SK-N-SH treated with all-trans-retinoic acid at 6 μM for 48 hours (cell line): ENCODE data around the gene SRSF6.

Source experiments
- ATAC-seq: fragments of 200-7000 bp; cut with Tn5 transposase; 3 replicates; pipeline ENCODE4 v1.9.1; 2020; ENCODE audit warnings: mild to moderate bottlenecking, moderate library complexity
- BACH2 ChIP-seq: fragments of 250-450 bp; sonication (Bioruptor Pico); IDR thresholded peaks from 2 replicates; pipeline ENCODE4 v1.9.0; 2021; ENCODE audit warnings: mild to moderate bottlenecking, borderline replicate concordance
- CSDC2 ChIP-seq: fragments of 250-450 bp; sonication (Bioruptor Pico); IDR thresholded peaks from 2 replicates; pipeline ENCODE4 v1.5.0; 2020; ENCODE audit warnings: mild to moderate bottlenecking, moderate library complexity
- ESRRG ChIP-seq: fragments of 250-450 bp; sonication (Bioruptor Pico); IDR thresholded peaks from 2 replicates; pipeline ENCODE4 v1.6.1; 2021; ENCODE audit warnings: mild to moderate bottlenecking
- GLIS3 ChIP-seq: fragments of 250-450 bp; sonication (Bioruptor Pico); IDR thresholded peaks from 2 replicates; pipeline ENCODE4 v1.5.0; 2020; ENCODE audit warnings: mild to moderate bottlenecking, moderate library complexity
- ISL1 ChIP-seq: fragments of 250-450 bp; sonication (Bioruptor Pico); IDR thresholded peaks from 2 replicates; pipeline ENCODE4 v2.1.2; 2022; ENCODE audit warnings: mild to moderate bottlenecking, moderate library complexity
- OSR1 ChIP-seq: fragments of 250-450 bp; sonication (Bioruptor Pico); IDR thresholded peaks from 2 replicates; pipeline ENCODE4 v1.8.0; 2022; ENCODE audit warnings: moderate library complexity, mild to moderate bottlenecking, inconsistent platforms
- PPARA ChIP-seq: fragments of 250-450 bp; sonication (Bioruptor Pico); IDR thresholded peaks from 2 replicates; pipeline ENCODE4 v1.5.0; 2020; ENCODE audit warnings: mild to moderate bottlenecking, borderline replicate concordance
- RARB ChIP-seq: fragments of 250-450 bp; sonication (Bioruptor Pico); IDR thresholded peaks from 2 replicates; pipeline ENCODE4 v1.8.0; 2021; ENCODE audit warnings: mild to moderate bottlenecking, moderate library complexity
- SNAI2 ChIP-seq: fragments of 250-450 bp; sonication (Bioruptor Pico); IDR thresholded peaks from 2 replicates; pipeline ENCODE4 v1.5.0; 2020; ENCODE audit warnings: mild to moderate bottlenecking, moderate library complexity
- TCF4 ChIP-seq: fragments of 250-450 bp; sonication (Bioruptor Pico); IDR thresholded peaks from 2 replicates; pipeline ENCODE4 v1.8.0; 2021; ENCODE audit warnings: mild to moderate bottlenecking, moderate library complexity, borderline replicate concordance
- TOX ChIP-seq: fragments of 250-450 bp; sonication (Bioruptor Pico); IDR thresholded peaks from 2 replicates; pipeline ENCODE4 v1.8.0; 2021; ENCODE audit warnings: mild to moderate bottlenecking, moderate library complexity, borderline replicate concordance
- ZC3H10 ChIP-seq: fragments of 250-450 bp; sonication (Bioruptor Pico); IDR thresholded peaks from 2 replicates; pipeline ENCODE4 v1.5.1; 2021; ENCODE audit warnings: mild to moderate bottlenecking, moderate library complexity
- ZFP30 ChIP-seq: fragments of 450-650 bp; formaldehyde crosslinking; IDR thresholded peaks from 2 replicates; pipeline ENCODE4 v1.5.0; 2022; ENCODE audit warnings: mild to moderate bottlenecking, moderate library complexity
- ZNF565 ChIP-seq: fragments of 450-650 bp; formaldehyde crosslinking; conservative IDR thresholded peaks from 2 replicates; pipeline ENCODE4 v1.5.0; 2020; ENCODE audit warnings: low read depth, mild to moderate bottlenecking, moderate library complexity
- ZNF70 ChIP-seq: fragments of 450-650 bp; formaldehyde crosslinking; IDR thresholded peaks from 2 replicates; pipeline ENCODE4 v1.5.0; 2020; ENCODE audit warnings: mild to moderate bottlenecking, moderate library complexity
- ZNF8 ChIP-seq: fragments of 450-650 bp; formaldehyde crosslinking; IDR thresholded peaks from 2 replicates; pipeline ENCODE4 v1.5.0; 2020; ENCODE audit warnings: mild to moderate bottlenecking, moderate library complexity
- TF ChIP-seq, protein P1 (sequence below): fragments of 250-450 bp; sonication (Bioruptor Pico); IDR thresholded peaks from 2 replicates; pipeline ENCODE4 v1.5.1; 2020; ENCODE audit warnings: low read depth, mild to moderate bottlenecking, moderate library complexity
- TF ChIP-seq, protein P2 (sequence below): fragments of 250-450 bp; sonication (Bioruptor Pico); IDR thresholded peaks from 2 replicates; pipeline ENCODE4 v1.8.0; 2021; ENCODE audit warnings: low read depth, mild to moderate bottlenecking, moderate library complexity, borderline replicate concordance
- TF ChIP-seq, protein P3 (sequence below): fragments of 250-450 bp; sonication (Bioruptor Pico); IDR thresholded peaks from 2 replicates; pipeline ENCODE4 v1.5.1; 2021; ENCODE audit warnings: mild to moderate bottlenecking, moderate library complexity
- TF ChIP-seq, protein P4 (sequence below): fragments of 250-450 bp; sonication (Bioruptor Pico); IDR thresholded peaks from 2 replicates; pipeline ENCODE4 v1.5.0; 2020; ENCODE audit warnings: mild to moderate bottlenecking, moderate library complexity
- TF ChIP-seq, protein P5 (sequence below): fragments of 250-450 bp; sonication (Bioruptor Pico); IDR thresholded peaks from 2 replicates; pipeline ENCODE4 v1.8.0; 2020; ENCODE audit warnings: mild to moderate bottlenecking, moderate library complexity, borderline replicate concordance

Gene SRSF6

DNA sequence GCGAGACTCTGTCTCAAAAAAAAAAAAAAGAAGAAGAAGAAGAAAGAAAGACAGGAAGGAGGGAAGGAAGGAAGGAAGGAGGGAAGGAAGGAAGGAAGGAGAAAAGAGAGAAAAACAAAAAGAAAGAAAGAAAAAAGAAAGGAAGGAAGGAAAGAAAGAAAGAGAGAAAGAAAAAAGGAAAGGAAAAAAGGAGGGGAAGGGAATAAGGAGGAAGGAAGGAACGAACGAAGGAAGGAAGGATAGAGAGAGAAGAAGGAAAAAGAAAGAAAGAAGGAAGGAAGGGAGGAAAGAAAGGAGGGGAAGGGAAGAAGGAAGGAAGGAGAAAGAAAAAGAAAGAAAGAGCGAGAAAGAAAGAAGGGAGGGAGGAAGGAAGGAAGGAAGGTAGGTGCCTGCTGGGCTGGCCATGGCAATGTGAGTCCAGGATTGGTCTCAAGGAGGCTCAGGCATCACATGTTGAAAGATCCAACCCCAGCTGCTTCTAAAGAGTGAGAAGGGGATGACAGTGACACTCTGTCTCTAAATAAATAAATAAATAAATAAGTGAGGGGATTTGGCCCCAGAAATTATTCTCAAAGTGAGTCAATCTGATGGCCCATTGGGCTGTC lies 24.3 kb upstream of the SRSF6 start:
- TF ChIP-seq TCF4 (CRISPR knock-in tag) (no peak), PPARA (no peak), RARB (CRISPR knock-in tag) (no peak), GLIS3 (CRISPR knock-in tag) (no peak), SNAI2 (CRISPR knock-in tag) (no peak), ZNF565 (no peak), ZC3H10 (CRISPR knock-in tag) (no peak), BACH2 (no peak), ZFP30 (no peak), ZNF8 (CRISPR knock-in tag) (no peak), CSDC2 (CRISPR knock-in tag) (no peak), ZNF70 (no peak), ESRRG (no peak), ISL1 (CRISPR knock-in tag) (no peak), OSR1 (CRISPR knock-in tag) (no peak)
- TF ChIP-seq, protein P1, sequence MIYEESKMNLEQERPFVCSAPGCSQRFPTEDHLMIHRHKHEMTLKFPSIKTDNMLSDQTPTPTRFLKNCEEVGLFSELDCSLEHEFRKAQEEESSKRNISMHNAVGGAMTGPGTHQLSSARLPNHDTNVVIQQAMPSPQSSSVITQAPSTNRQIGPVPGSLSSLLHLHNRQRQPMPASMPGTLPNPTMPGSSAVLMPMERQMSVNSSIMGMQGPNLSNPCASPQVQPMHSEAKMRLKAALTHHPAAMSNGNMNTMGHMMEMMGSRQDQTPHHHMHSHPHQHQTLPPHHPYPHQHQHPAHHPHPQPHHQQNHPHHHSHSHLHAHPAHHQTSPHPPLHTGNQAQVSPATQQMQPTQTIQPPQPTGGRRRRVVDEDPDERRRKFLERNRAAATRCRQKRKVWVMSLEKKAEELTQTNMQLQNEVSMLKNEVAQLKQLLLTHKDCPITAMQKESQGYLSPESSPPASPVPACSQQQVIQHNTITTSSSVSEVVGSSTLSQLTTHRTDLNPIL (CRISPR knock-in tag): no peak
- TF ChIP-seq, protein P2, sequence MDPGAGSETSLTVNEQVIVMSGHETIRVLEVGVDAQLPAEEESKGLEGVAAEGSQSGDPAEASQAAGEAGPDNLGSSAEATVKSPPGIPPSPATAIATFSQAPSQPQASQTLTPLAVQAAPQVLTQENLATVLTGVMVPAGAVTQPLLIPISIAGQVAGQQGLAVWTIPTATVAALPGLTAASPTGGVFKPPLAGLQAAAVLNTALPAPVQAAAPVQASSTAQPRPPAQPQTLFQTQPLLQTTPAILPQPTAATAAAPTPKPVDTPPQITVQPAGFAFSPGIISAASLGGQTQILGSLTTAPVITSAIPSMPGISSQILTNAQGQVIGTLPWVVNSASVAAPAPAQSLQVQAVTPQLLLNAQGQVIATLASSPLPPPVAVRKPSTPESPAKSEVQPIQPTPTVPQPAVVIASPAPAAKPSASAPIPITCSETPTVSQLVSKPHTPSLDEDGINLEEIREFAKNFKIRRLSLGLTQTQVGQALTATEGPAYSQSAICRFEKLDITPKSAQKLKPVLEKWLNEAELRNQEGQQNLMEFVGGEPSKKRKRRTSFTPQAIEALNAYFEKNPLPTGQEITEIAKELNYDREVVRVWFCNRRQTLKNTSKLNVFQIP (CRISPR knock-in tag): no peak
- TF ChIP-seq, protein P3, sequence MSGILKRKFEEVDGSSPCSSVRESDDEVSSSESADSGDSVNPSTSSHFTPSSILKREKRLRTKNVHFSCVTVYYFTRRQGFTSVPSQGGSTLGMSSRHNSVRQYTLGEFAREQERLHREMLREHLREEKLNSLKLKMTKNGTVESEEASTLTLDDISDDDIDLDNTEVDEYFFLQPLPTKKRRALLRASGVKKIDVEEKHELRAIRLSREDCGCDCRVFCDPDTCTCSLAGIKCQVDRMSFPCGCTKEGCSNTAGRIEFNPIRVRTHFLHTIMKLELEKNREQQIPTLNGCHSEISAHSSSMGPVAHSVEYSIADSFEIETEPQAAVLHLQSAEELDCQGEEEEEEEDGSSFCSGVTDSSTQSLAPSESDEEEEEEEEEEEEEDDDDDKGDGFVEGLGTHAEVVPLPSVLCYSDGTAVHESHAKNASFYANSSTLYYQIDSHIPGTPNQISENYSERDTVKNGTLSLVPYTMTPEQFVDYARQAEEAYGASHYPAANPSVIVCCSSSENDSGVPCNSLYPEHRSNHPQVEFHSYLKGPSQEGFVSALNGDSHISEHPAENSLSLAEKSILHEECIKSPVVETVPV (CRISPR knock-in tag): no peak
- TF ChIP-seq, protein P4, sequence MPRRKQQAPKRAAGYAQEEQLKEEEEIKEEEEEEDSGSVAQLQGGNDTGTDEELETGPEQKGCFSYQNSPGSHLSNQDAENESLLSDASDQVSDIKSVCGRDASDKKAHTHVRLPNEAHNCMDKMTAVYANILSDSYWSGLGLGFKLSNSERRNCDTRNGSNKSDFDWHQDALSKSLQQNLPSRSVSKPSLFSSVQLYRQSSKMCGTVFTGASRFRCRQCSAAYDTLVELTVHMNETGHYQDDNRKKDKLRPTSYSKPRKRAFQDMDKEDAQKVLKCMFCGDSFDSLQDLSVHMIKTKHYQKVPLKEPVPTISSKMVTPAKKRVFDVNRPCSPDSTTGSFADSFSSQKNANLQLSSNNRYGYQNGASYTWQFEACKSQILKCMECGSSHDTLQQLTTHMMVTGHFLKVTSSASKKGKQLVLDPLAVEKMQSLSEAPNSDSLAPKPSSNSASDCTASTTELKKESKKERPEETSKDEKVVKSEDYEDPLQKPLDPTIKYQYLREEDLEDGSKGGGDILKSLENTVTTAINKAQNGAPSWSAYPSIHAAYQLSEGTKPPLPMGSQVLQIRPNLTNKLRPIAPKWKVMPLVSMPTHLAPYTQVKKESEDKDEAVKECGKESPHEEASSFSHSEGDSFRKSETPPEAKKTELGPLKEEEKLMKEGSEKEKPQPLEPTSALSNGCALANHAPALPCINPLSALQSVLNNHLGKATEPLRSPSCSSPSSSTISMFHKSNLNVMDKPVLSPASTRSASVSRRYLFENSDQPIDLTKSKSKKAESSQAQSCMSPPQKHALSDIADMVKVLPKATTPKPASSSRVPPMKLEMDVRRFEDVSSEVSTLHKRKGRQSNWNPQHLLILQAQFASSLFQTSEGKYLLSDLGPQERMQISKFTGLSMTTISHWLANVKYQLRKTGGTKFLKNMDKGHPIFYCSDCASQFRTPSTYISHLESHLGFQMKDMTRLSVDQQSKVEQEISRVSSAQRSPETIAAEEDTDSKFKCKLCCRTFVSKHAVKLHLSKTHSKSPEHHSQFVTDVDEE: no peak
- TF ChIP-seq, protein P5, sequence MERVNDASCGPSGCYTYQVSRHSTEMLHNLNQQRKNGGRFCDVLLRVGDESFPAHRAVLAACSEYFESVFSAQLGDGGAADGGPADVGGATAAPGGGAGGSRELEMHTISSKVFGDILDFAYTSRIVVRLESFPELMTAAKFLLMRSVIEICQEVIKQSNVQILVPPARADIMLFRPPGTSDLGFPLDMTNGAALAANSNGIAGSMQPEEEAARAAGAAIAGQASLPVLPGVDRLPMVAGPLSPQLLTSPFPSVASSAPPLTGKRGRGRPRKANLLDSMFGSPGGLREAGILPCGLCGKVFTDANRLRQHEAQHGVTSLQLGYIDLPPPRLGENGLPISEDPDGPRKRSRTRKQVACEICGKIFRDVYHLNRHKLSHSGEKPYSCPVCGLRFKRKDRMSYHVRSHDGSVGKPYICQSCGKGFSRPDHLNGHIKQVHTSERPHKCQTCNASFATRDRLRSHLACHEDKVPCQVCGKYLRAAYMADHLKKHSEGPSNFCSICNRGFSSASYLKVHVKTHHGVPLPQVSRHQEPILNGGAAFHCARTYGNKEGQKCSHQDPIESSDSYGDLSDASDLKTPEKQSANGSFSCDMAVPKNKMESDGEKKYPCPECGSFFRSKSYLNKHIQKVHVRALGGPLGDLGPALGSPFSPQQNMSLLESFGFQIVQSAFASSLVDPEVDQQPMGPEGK (CRISPR knock-in tag): no peak
- TF ChIP-seq, all 23 proteins: peak for 0
- ATAC-seq: no peak

DNA sequence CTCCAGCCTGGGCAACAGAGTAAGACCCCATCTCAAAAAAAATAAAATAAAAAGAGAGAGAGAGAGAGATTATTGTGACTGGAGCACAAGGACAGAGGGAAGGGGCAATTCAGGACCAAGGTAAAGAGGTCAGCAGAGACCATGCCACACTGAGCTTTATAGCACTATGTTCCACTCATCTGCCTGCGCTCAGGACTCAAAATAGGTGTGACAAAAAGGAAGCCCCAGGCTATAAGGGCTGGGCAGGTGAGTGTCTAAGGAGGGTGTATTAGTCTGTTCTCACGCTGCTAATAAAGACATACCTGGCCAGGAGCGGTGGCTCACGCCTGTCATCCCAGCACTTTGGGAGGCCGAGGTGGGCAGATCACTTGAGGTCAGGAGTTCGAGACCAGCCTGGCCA lies 23.1 kb upstream of the SRSF6 start:
- no peak for ATAC-seq
- TF ChIP-seq, protein P3 (CRISPR knock-in tag): no peak
- TF ChIP-seq TCF4 (CRISPR knock-in tag): no peak
- TF ChIP-seq TOX (CRISPR knock-in tag): no peak
- TF ChIP-seq, protein P1 (CRISPR knock-in tag): no peak
- TF ChIP-seq BACH2: no peak
- TF ChIP-seq PPARA: no peak
- TF ChIP-seq CSDC2 (CRISPR knock-in tag): no peak
- TF ChIP-seq, protein P2 (CRISPR knock-in tag): no peak
- TF ChIP-seq, protein P4: no peak
